ENCODE results near the gene ARHGEF3. TPM values are rescaled to one million over a fixed set of nuclear protein-coding genes. Genes with fewer than 3 reads are reported as not detected.
"Not testable (repeated sequence)": the region's sequence is repeated elsewhere in the genome, so short reads cannot be mapped to it uniquely, and the experiment has no call there.

The ARHGEF3 gene
- total RNA-seq, 1 donor from 2014 or later: 59.2 TPM

DNA sequence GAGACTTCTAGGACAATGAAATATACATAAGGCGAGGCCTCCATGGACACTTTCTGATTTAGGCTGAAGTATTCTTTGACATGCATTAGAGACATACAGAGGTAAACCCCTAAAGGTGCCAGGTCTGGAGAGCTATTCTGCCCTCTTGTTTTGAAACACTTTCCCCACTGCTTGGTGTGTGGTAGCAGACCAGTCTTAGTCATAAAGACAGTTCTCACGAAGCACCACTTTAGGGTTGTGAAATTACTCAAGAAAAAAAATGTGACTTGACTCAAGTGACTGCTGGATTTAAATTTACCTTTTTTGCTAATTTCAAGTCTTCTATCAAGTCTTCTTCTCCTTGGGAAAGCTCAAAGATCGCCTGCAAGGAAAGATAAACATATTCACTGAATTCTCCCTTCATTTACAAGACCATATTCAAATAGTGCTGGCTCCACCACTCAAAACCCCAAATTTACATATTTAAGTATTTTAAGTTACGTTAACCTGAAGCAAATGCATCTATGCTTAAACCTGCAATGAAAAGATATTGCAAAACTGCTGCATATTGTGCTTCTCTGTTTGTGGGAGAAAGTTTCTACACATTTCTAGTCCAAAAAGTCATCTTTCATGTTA lies 48.4 kb downstream of the ARHGEF3 start:
- Mint-ChIP-seq H3K9me3 (peaks cover 6% of the 10 kb centered on the region), H3K27ac (peak overlapping the region; percentile 83), H3K4me1 (ENCODE audit: low read depth) (peaks cover 68% of the 10 kb centered on the region), H3K27me3 (ENCODE audit: insufficient read depth) (no peaks in the 10 kb centered on the region), H3K36me3 (ENCODE audit: low read depth) (peaks cover 67% of the 10 kb centered on the region), H3K4me3 (peak overlapping the region; percentile 67)
- intact Hi-C loops (cut with micrococcal nuclease): loop anchor here (1.0 to 5.0 kb wide), 8 partner anchors 28 to 621 kb away; partner anchors contain the start of gene TASOR
- DNase-seq (ENCODE audit: low spot score): peak; percentile 47

DNA sequence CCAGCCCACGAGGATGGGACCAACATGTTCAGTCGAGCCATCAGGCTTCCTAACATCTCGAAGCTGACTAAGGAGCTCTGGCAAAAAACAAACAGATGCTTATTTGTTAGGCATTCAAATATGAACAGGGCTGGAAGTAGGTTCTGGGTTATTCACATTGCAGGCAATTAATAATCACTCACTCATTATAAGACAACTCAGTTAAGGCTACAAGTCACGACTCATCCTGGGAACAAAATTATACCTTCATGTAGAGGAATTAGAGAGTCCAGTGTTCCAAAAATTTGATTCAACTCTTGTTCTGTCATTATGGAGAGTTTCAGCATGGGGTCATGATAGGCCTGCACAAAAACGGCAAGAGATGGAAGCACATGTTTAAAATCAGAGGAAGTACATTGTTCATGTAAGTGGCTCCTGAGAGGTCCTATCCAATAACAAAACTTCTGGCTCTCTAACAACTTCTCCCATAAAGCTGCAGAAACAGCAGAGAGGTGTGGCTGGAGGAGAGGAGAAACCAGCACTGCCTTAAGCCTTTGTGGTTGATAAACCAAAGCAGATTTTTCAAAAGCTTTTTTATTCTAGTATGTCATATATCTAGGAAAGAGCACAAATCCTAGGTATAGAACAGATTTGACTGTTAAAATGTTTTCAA lies 50.6 kb downstream of the ARHGEF3 start:
- Mint-ChIP-seq H3K27ac (peak overlapping the region; percentile 37), H3K9me3 (peaks cover 6% of the 10 kb centered on the region), H3K4me1 (ENCODE audit: low read depth) (peaks cover 58% of the 10 kb centered on the region), H3K36me3 (ENCODE audit: low read depth) (peaks cover 68% of the 10 kb centered on the region), H3K27me3 (ENCODE audit: insufficient read depth) (no peaks in the 10 kb centered on the region), H3K4me3 (no peak overlapping the region)
- intact Hi-C loops (cut with micrococcal nuclease): loop anchor here (5.0 kb wide), 1 partner anchor 619 kb away; no protein-coding TSS in a partner anchor
- no peak for DNase-seq (ENCODE audit: low spot score)

DNA sequence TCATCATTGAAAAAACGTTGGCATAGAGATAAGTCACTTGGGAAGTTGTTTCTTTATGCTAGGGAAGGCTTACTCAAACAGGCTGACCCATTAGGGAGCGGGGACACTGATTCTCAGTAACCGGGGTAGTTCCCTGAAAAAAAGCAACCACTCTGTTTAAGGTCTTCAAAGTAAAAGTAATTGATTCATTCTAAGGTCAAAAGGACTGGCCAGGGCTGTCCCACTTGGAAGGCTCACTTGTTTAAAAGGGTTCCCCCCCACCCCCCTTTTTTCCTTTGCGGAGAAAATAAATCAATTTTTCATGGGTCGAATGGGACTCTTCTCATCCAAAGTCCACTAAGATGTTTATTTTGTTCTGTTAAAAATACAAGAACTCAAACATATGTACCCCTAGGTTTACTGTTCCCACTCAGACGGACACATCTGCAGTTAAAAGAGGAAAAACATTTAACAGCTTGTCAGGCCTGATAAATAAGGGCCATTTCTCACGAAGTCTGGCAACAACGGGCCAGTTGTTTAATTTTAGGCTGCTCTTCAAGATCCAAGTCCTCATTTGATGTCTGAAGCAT lies 53.0 kb downstream of the ARHGEF3 start:
- Mint-ChIP-seq H3K27ac (peak overlapping the region; percentile 7), H3K4me3 (no peak overlapping the region), H3K36me3 (ENCODE audit: low read depth) (peaks cover 67% of the 10 kb centered on the region), H3K9me3 (peaks cover 6% of the 10 kb centered on the region), H3K4me1 (ENCODE audit: low read depth) (peaks cover 44% of the 10 kb centered on the region), H3K27me3 (ENCODE audit: insufficient read depth) (no peaks in the 10 kb centered on the region)
- DNase-seq (ENCODE audit: low spot score): no peak
- intact Hi-C loops (cut with micrococcal nuclease): loop anchor here (2.0 kb wide), 1 partner anchor 14 kb away; no protein-coding TSS in a partner anchor

DNA sequence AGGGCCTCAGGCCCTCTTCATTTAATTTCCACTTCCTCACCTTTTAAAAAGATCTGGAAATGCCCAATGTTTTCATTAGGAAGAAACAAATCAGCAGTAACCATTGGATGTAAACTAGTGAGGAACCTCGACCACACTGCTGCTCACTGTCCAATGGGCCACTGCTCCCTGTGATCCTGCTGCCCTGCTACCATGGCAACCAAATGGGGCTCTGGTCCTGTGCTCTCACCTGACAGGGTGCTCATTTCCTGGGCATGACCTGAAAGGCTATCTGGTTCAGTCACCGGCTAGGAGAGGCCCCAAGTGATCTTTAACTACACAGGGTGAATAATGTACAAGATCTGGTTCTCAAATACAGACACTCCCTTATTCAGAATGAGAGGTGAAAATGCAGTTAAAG lies 54.6 kb downstream of the ARHGEF3 start:
- intact Hi-C loops (cut with micrococcal nuclease): no loop called here
- DNase-seq (ENCODE audit: low spot score): no peak
- Mint-ChIP-seq H3K9me3 (peaks cover 6% of the 10 kb centered on the region), H3K27me3 (ENCODE audit: insufficient read depth) (no peaks in the 10 kb centered on the region), H3K27ac (no peak overlapping the region), H3K4me1 (ENCODE audit: low read depth) (peaks cover 40% of the 10 kb centered on the region), H3K36me3 (ENCODE audit: low read depth) (peaks cover 67% of the 10 kb centered on the region), H3K4me3 (no peak overlapping the region)

DNA sequence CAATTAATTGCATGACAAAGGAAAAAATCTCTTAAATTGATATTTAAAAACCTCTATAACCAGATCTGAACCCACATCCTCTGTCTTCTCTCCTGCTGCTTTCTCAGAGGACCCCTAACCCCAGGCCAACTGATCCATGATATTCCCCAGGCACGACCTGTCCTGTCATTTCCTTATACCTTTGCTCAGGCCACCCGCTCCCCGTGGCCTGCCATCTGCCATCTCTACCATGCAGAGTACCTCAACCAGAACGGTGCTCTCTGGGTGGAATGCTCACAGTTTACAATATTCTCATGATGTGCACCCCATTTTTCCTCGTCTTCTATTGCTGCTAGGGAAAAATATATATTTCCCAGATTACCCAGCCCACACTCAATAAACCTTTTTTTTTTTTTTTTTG lies 57.7 kb downstream of the ARHGEF3 start:
- no peaks in the 10 kb centered on the region for H3K27me3 Mint-ChIP-seq (ENCODE audit: insufficient read depth)

DNA sequence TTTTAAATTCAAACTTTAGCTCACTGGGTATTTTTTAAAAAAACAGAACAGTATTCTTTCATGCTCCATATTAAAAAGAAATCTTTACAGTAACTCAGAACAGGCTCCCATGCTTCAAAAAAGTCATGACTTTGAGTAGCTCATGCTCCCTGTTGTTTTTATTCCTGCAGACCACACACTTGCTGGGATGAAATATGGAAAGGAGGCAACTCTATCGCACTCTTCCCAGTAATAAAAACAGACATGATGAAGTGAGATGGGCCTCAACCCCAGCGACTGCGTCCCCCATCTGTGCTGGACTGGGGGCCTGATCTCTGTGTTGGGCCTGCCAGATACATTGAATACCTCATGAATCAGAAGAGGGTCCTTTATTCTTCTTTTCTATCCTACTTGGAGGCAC lies 58.9 kb downstream of the ARHGEF3 start:
- Mint-ChIP-seq H3K36me3 (ENCODE audit: low read depth) (peaks cover 49% of the 10 kb centered on the region), H3K4me3 (no peak overlapping the region), H3K27ac (no peak overlapping the region), H3K9me3 (no peaks in the 10 kb centered on the region), H3K4me1 (ENCODE audit: low read depth) (peaks cover 22% of the 10 kb centered on the region), H3K27me3 (ENCODE audit: insufficient read depth) (no peaks in the 10 kb centered on the region)
- intact Hi-C loops (cut with micrococcal nuclease): no loop called here
- DNase-seq (ENCODE audit: low spot score): no peak

More for the DNA sequence above, 57.7 kb downstream of the ARHGEF3 start:
- H3K27ac Mint-ChIP-seq: peak overlapping the region; percentile 18
- peaks cover 58% of the 10 kb centered on the region for H3K36me3 Mint-ChIP-seq (ENCODE audit: low read depth)
- H3K9me3 Mint-ChIP-seq: no peaks in the 10 kb centered on the region
- intact Hi-C loops (cut with micrococcal nuclease): no loop called here
- peaks cover 23% of the 10 kb centered on the region for H3K4me1 Mint-ChIP-seq (ENCODE audit: low read depth)
- no peak overlapping the region for H3K4me3 Mint-ChIP-seq
- DNase-seq (ENCODE audit: low spot score): no peak

DNA sequence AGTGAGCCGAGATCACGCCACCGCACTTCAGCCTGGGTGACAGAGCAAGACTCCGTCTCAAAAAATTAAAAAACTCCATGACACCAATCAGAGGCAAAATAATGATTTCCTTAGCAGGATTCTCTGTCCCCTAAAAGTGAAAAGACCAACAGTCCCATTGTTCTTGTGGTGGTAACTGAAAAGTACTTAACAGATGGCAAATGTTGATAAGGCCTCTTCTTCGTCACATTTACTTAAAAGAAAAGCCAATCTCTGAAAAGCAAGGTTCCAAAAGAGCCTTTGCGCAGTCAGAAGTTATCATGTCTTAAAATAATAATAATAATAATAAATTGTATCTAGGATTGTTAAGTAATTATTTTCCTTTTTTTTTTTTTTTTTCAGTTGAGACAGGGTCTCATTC lies 62.7 kb downstream of the ARHGEF3 start:
- intact Hi-C loops (cut with micrococcal nuclease): no loop called here
- no peak overlapping the region for H3K4me3 Mint-ChIP-seq
- H3K27ac Mint-ChIP-seq: no peak overlapping the region
- no peaks in the 10 kb centered on the region for H3K9me3 Mint-ChIP-seq
- no peak for DNase-seq (ENCODE audit: low spot score)
- no peaks in the 10 kb centered on the region for H3K27me3 Mint-ChIP-seq (ENCODE audit: insufficient read depth)
- H3K4me1 Mint-ChIP-seq (ENCODE audit: low read depth): peaks cover 39% of the 10 kb centered on the region
- peaks cover 63% of the 10 kb centered on the region for H3K36me3 Mint-ChIP-seq (ENCODE audit: low read depth)

DNA sequence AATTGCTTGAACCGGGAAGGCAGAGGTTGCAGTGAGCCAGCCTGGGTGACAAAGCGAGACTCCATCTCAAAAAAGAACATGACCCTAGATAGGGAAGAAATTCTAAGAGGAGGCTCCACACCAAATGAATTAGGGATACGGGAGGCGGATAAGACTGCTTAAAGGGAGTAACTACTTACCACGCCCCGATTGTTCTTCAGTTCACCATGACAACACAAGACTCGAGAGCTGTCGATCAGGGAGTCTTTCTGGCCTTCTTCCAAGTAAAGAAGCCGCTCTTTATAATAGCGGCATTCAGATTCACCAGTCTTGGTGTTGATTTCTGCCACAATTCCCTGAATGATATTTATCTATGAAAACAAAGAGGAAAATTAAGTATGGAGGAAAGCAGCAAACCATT lies 64.7 kb downstream of the ARHGEF3 start:
- Mint-ChIP-seq H3K4me3 (no peak overlapping the region), H3K36me3 (ENCODE audit: low read depth) (peaks cover 60% of the 10 kb centered on the region), H3K27me3 (ENCODE audit: insufficient read depth) (no peaks in the 10 kb centered on the region), H3K27ac (no peak overlapping the region), H3K9me3 (no peaks in the 10 kb centered on the region), H3K4me1 (ENCODE audit: low read depth) (peaks cover 34% of the 10 kb centered on the region)
- intact Hi-C loops (cut with micrococcal nuclease): no loop called here
- no peak for DNase-seq (ENCODE audit: low spot score)

DNA sequence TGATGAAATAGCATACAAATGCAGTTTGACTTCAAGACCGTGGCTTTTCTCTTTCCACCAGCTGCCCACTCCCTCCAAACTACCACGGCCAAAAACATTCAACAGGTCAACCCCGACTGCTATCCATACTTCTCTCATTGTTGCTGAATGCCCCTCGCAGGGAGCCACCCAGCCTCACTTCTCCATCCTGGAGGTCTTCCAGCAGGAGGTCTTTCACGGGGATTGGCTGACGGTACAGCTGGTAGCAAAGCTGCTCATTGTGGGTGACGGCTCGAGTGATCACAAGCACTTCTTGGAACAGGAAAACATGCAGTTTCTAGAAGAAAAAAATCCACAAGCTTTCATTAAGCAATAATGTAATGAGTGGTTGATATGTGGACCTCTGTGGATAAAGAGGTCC lies 69.6 kb downstream of the ARHGEF3 start:
- H3K27me3 Mint-ChIP-seq (ENCODE audit: insufficient read depth): no peaks in the 10 kb centered on the region
- DNase-seq (ENCODE audit: low spot score): no peak
- peaks cover 58% of the 10 kb centered on the region for H3K4me1 Mint-ChIP-seq (ENCODE audit: low read depth)
- H3K36me3 Mint-ChIP-seq (ENCODE audit: low read depth): peaks cover 84% of the 10 kb centered on the region
- intact Hi-C loops (cut with micrococcal nuclease): no loop called here
- H3K4me3 Mint-ChIP-seq: no peak overlapping the region
- no peaks in the 10 kb centered on the region for H3K9me3 Mint-ChIP-seq
- H3K27ac Mint-ChIP-seq: peak overlapping the region; percentile 4

DNA sequence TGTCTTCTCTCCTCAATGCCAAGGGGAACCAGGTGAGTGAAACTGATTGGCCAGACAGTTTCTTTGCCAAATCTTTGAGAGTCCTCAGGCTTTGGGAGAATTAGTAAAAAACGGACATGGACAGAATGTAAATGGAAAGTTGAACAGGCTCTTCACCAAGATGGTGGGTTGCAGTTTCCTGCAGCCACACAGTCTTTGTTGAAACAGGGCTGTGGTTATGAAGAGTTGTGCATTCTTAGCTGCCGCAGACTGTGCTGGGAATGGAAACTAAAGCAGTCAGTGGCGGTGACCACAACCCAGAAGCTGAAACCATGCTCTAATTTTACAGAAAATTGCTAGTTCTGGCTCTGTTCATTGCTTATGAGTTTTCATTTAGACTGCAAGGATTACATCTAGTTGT lies 76.6 kb downstream of the ARHGEF3 start:
- intact Hi-C loops (cut with micrococcal nuclease): loop anchor here (1.0 to 2.0 kb wide), 9 partner anchors 20 to 872 kb away; partner anchors contain the start of genes ARF4 and CCDC66
- H3K36me3 Mint-ChIP-seq (ENCODE audit: low read depth): peaks cover 68% of the 10 kb centered on the region

DNA sequence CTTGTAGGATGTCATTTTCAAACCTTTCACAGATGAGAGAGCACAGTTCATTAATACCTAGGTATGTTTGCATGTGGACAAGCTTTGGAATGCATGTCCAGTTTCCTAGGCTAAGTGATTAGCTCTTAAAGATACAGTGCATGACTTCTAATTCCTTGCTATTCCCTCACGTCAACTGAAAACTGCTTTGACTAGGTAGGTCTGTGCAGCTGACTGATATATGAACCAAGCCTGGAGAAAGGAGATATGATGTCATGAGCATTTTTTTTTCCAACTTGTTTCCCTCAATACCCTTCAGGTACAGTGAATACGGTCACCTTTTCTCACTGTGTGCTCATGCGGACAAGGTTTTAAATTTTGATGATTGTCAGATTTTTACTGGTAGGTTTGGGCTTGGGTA lies 77.1 kb downstream of the ARHGEF3 start:
- Mint-ChIP-seq H3K27ac (peak overlapping the region; percentile 93), H3K36me3 (ENCODE audit: low read depth) (peaks cover 70% of the 10 kb centered on the region), H3K27me3 (ENCODE audit: insufficient read depth) (no peaks in the 10 kb centered on the region), H3K4me3 (peak overlapping the region; percentile 81), H3K4me1 (ENCODE audit: low read depth) (peaks cover 69% of the 10 kb centered on the region), H3K9me3 (peaks cover 5% of the 10 kb centered on the region)
- intact Hi-C loops (cut with micrococcal nuclease): loop anchor here (1.0 to 2.0 kb wide), 9 partner anchors 20 to 873 kb away; partner anchors contain the start of genes ARF4 and CCDC66
- DNase-seq (ENCODE audit: low spot score): no peak

More for the DNA sequence above, 76.6 kb downstream of the ARHGEF3 start:
- peak; percentile 68 for DNase-seq (ENCODE audit: low spot score)
- peaks cover 69% of the 10 kb centered on the region for H3K4me1 Mint-ChIP-seq (ENCODE audit: low read depth)
- H3K4me3 Mint-ChIP-seq: peak overlapping the region; percentile 81
- H3K27me3 Mint-ChIP-seq (ENCODE audit: insufficient read depth): no peaks in the 10 kb centered on the region
- peaks cover 1% of the 10 kb centered on the region for H3K9me3 Mint-ChIP-seq
- H3K27ac Mint-ChIP-seq: peak overlapping the region; percentile 93

DNA sequence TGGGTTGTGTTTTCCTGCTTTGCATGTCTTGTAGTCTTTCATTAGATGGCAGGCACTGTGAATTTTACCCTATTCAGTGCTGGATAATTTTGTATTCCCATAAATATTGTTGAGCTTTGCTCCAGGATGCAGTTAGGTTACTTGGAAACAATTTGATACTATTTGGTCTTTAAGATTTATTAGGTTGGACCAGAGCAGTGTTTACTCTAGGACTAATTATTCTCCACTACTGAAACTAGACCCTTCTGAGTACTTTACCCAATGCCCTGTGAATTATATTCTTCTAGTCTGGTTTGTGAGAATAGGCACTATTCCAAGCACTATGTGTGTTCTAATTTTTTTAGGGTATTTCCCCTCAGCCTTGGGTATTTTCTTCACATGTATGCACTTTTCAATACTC lies 80.9 kb downstream of the ARHGEF3 start:
- Mint-ChIP-seq H3K36me3 (ENCODE audit: low read depth) (peaks cover 46% of the 10 kb centered on the region), H3K4me1 (ENCODE audit: low read depth) (peaks cover 57% of the 10 kb centered on the region), H3K9me3 (peaks cover 8% of the 10 kb centered on the region), H3K4me3 (no peak overlapping the region), H3K27me3 (ENCODE audit: insufficient read depth) (no peaks in the 10 kb centered on the region), H3K27ac (no peak overlapping the region)
- DNase-seq (ENCODE audit: low spot score): no peak
- intact Hi-C loops (cut with micrococcal nuclease): no loop called here

DNA sequence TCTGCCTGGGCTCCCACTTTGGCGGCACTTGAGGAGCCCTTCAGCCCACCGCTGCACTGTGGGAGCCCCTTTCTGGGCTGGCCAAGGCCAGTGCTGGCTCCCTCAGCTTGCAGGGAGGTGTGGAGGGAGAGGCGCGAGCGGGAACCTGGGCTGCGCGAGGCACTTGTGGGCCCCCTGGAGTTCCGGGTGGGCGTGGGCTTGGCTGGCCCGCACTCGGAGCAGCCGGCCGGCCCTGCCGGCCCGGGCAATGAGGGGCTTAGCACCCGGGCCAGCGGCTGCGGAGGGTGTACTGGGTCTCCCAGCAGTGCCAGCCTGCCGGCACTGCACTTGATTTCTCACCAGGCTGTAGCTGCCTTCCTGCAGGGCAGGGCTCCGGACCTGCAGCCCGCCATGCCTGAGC lies 82.9 kb downstream of the ARHGEF3 start:
- peaks cover 33% of the 10 kb centered on the region for H3K36me3 Mint-ChIP-seq (ENCODE audit: low read depth)

More for the DNA sequence above, 82.9 kb downstream of the ARHGEF3 start:
- intact Hi-C loops (cut with micrococcal nuclease); H3K4me3 Mint-ChIP-seq; H3K27me3 Mint-ChIP-seq (ENCODE audit: insufficient read depth); H3K27ac Mint-ChIP-seq; DNase-seq (ENCODE audit: low spot score): not testable (repeated sequence)
- H3K9me3 Mint-ChIP-seq: peaks cover 15% of the 10 kb centered on the region
- H3K4me1 Mint-ChIP-seq (ENCODE audit: low read depth): peaks cover 40% of the 10 kb centered on the region
